ENCODE measurements around the gene LTBP4.

GRCh38 chr19:40641281-40641680, 40.1 kb downstream of the LTBP4 start:
- TF ChIP-seq CTCF (IDR thresholded peaks at IDR 0.05) (no peak), EP300 (IDR thresholded peaks at IDR 0.05) (no peak)

Measured in sigmoid colon (tissue), 4 donors.